Measurements from ENCODE around the gene CENPX. TPM values are rescaled to one million over a fixed set of nuclear protein-coding genes. Genes with fewer than 3 reads are reported as not detected.

Gene CENPX
- total RNA-seq, 1 donor from 2014 or later = 26.3 TPM

DNA sequence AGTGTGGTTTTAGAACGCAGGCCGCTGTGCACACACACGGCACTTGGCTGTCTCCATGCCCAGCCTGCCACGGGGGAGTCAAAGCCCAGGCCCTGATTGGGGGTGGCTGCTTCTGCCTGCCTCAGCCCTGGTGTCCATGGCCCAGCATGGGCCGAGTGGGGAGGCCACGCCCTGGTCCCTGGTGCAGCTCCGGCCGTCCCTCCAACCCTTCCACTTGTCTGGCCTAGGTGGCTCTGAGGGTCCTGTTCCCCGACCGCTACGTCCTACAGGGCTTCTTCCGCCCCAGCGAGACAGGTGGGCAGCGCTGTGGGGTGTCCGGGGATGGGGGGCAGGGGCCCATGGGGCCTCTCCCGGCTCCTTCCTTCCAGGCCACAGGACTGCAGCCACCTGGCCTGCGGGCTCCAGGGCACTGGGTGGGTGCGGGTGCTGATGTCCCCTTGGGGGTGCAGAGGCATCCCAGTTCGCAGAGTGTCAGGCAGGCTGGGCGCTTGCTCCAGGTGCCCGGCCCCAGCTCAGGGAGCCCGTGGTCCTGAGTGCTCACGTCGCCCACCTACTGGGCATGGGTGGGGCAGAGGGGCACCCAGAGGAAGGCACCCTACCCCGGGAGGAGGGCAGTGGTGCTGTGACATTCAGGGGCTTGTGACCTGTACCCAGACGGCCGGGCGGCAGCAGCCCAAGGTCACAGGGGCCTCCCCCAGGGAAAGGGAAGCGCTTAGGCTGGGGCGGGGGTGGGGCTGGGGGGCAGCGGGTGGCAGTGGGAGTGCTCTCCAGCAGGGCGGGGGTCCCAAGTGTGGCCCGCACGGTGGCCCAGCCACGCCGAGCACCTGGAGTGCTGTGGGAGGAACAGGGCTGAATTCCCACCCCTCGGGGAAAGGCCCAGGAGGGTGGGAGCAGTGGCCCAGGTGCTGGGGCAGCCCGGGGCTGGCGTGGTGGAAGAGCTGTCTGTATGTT is 11.8 kb downstream of the CENPX start:
- TF ChIP-seq, protein P1, sequence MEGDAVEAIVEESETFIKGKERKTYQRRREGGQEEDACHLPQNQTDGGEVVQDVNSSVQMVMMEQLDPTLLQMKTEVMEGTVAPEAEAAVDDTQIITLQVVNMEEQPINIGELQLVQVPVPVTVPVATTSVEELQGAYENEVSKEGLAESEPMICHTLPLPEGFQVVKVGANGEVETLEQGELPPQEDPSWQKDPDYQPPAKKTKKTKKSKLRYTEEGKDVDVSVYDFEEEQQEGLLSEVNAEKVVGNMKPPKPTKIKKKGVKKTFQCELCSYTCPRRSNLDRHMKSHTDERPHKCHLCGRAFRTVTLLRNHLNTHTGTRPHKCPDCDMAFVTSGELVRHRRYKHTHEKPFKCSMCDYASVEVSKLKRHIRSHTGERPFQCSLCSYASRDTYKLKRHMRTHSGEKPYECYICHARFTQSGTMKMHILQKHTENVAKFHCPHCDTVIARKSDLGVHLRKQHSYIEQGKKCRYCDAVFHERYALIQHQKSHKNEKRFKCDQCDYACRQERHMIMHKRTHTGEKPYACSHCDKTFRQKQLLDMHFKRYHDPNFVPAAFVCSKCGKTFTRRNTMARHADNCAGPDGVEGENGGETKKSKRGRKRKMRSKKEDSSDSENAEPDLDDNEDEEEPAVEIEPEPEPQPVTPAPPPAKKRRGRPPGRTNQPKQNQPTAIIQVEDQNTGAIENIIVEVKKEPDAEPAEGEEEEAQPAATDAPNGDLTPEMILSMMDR (IDR thresholded peaks at IDR 0.05; ENCODE audit: borderline replicate concordance) = no peak
- DNase-seq = no peak
- Histone ChIP-seq H3K4me3 (no peak overlapping the region), H3K9me3 (replicated peaks) (no peaks in the 10 kb centered on the region), H3K36me3 (no peaks in the 10 kb centered on the region), H3K4me1 (peaks cover 67% of the 10 kb centered on the region), H3K27ac (replicated peaks) (no peak overlapping the region), H3K27me3 (ENCODE audit: low read depth) (no peaks in the 10 kb centered on the region)
- intact Hi-C loops (cut with micrococcal nuclease) = no loop called here

DNA sequence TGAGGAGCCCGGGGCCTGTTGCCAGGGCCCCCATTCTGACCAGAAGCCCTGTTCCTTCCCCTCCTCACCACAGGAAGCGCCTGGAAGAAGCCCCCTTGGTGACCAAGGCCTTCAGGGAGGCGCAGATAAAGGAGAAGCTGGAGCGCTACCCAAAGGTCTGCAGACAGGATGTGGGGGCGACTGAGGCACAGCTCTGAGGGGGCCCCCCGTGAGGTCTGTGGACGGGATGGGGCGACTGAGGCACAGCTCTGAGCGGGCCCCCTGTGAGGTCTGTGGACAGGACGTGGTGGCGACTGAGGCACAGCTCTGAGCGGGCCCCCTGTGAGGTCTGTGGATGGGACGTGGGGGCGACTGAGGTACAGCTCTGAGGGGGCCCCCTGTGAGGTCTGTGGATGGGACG is 13.3 kb downstream of the CENPX start:
- DNase-seq = no peak
- Histone ChIP-seq H3K4me3 (no peak overlapping the region), H3K9me3 (replicated peaks) (no peaks in the 10 kb centered on the region), H3K27me3 (ENCODE audit: low read depth) (no peaks in the 10 kb centered on the region), H3K27ac (replicated peaks) (no peak overlapping the region), H3K36me3 (no peaks in the 10 kb centered on the region), H3K4me1 (peaks cover 64% of the 10 kb centered on the region)
- TF ChIP-seq, protein P1 (IDR thresholded peaks at IDR 0.05; ENCODE audit: borderline replicate concordance) = no peak
- intact Hi-C loops (cut with micrococcal nuclease) = no loop called here

DNA sequence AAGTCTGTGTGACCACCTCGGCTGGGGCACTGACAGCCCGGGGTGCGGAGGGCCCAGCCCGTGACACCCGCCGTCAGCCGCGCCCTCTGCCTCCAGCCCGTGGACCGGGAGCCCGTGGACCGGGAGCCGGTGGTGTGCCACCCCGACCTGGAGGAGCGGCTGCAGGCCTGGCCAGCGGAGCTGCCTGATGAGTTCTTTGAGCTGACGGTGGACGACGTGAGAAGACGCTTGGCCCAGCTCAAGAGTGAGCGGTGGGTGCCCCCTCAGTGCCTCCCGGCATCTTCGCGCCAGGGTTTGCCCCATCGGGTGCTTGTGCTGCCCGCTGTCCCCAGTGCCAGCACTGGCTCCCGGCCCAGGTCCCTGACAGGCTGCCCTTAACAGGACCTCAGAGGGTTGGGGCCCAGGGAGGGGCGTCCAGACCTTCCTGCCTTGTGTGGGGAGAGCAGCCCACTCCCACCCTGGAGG is 13.7 kb downstream of the CENPX start:
- Histone ChIP-seq H3K36me3 (no peaks in the 10 kb centered on the region), H3K4me1 (peaks cover 62% of the 10 kb centered on the region), H3K27ac (replicated peaks) (no peak overlapping the region), H3K27me3 (ENCODE audit: low read depth) (no peaks in the 10 kb centered on the region), H3K4me3 (no peak overlapping the region), H3K9me3 (replicated peaks) (no peaks in the 10 kb centered on the region)
- TF ChIP-seq, protein P1 (IDR thresholded peaks at IDR 0.05; ENCODE audit: borderline replicate concordance) = no peak
- DNase-seq = peak; percentile 51
- intact Hi-C loops (cut with micrococcal nuclease) = no loop called here

DNA sequence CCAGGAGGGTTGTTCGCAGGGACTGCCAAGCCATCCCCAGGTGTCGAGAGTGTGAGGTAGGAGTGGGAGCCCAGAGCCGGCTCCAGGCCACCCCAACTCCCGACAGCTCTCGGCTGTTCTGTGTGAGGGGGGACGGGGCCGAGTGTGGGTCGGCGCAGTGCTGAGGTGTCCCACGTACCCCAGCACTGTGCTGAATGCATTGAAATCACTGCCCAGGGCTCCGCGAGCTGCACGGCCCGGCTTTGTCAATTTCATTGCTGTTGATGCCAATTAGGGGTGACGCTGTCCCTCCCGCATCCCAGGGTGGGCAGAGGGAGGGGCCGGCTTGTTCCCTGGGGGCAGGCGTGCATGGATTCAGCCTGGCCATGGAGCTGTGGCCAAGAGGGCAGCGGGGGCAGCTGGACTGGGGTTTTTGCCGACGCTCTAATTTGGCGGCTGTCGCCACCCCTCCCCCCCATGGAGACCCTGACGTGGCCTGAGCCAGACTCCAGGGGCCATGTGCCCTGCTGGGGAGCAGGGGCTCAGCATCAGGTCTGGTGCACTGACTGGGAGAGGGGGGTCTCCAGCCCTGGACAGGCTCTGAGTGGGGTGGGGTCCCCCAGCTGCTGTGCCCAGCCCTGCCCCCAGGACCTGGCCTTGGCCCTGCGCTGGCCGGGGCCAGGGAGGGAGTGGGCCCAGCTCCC is 14.3 kb downstream of the CENPX start:
- Histone ChIP-seq H3K4me3 (no peak overlapping the region), H3K9me3 (replicated peaks) (no peaks in the 10 kb centered on the region), H3K27me3 (ENCODE audit: low read depth) (no peaks in the 10 kb centered on the region), H3K27ac (replicated peaks) (no peak overlapping the region), H3K36me3 (no peaks in the 10 kb centered on the region), H3K4me1 (peaks cover 62% of the 10 kb centered on the region)
- intact Hi-C loops (cut with micrococcal nuclease) = no loop called here
- TF ChIP-seq, protein P1 (IDR thresholded peaks at IDR 0.05; ENCODE audit: borderline replicate concordance) = no peak
- no peak for DNase-seq

DNA sequence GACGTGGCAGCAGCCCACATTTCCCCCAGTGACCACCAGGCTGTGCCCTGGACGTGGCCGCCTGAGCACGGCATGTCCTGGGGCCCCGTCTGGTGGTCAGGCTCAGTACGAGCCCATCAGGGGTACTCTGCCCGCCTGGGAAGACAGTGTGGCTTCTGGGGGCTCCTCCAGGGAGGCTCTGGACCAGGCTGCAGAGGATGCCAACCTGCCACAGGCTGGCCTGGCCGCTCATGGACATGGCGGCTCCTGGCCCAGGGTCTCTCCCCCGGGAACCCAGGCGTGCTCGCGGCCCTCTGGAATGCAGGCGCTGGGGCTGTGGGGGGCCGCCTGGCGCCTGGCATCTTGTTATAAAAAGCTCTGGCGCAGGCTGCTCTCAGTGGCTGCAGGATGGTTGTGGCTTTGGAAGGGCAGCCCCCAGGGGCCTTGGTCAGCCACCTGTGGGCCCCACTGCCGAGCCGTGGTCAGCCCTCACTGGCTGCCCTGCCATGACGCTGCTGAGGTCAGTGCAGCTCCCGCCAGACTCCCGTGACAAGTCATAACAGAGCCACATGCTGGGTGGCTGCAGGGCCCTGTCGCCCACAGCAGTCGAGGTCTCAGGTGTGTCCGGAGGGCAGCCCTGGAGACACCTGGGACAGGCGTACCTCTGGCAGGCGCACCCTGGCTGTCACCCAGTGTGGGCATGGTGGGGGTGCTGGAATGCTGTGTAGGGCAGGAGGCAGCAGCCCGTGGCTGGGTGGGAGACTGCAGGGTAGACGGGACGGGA is 15.0 kb downstream of the CENPX start:
- no peaks in the 10 kb centered on the region for H3K36me3 ChIP-seq
- TF ChIP-seq, protein P1 (IDR thresholded peaks at IDR 0.05; ENCODE audit: borderline replicate concordance) = no peak
- no peaks in the 10 kb centered on the region for H3K27me3 ChIP-seq (ENCODE audit: low read depth)
- intact Hi-C loops (cut with micrococcal nuclease) = no loop called here
- DNase-seq = no peak
- no peak overlapping the region for H3K27ac ChIP-seq (replicated peaks)
- H3K9me3 ChIP-seq (replicated peaks) = no peaks in the 10 kb centered on the region
- no peak overlapping the region for H3K4me3 ChIP-seq
- peaks cover 62% of the 10 kb centered on the region for H3K4me1 ChIP-seq

All from left ventricle myocardium inferior (tissue), 1 donor.